HEK293 (cell line): ENCODE results near the gene ARID3B.

Source experiments
- AEBP2 ChIP-seq: fragments of 450-650 bp; formaldehyde crosslinking; IDR thresholded peaks from 2 replicates; pipeline ENCODE4 v1.5.1; 2016; ENCODE audit warnings: missing biosample characterization, missing genetic modification characterization, borderline replicate concordance
- ELK4 ChIP-seq: IDR thresholded peaks from 2 replicates; pipeline ENCODE4 v1.6.1; 2011; ENCODE audit warnings: mild to moderate bottlenecking, low read depth, low read length, borderline replicate concordance
- GLI4 ChIP-seq: fragments of 450-650 bp; formaldehyde crosslinking; IDR thresholded peaks from 2 replicates; pipeline ENCODE4 v1.5.1; 2016; ENCODE audit warnings: missing biosample characterization, missing genetic modification characterization
- MEIS1 ChIP-seq: sonication (generic); formaldehyde crosslinking; IDR thresholded peaks from 2 replicates; pipeline ENCODE4 v1.8.1; 2022; ENCODE audit warnings: missing genetic modification reagents, mild to moderate bottlenecking, borderline replicate concordance
- OVOL3 ChIP-seq: fragments of 450-650 bp; formaldehyde crosslinking; IDR thresholded peaks from 2 replicates; pipeline ENCODE4 v1.5.1; 2016; ENCODE audit warnings: missing biosample characterization, missing genetic modification characterization
- PRDM4 ChIP-seq: fragments of 450-650 bp; formaldehyde crosslinking; IDR thresholded peaks from 2 replicates; pipeline ENCODE4 v1.5.1; 2017; ENCODE audit warnings: missing biosample characterization, missing genetic modification characterization
- SCRT2 ChIP-seq: fragments of 450-650 bp; formaldehyde crosslinking; IDR thresholded peaks from 2 replicates; pipeline ENCODE4 v1.5.1; 2016; ENCODE audit warnings: missing biosample characterization, missing genetic modification characterization
- ZBTB10 ChIP-seq: fragments of 450-650 bp; formaldehyde crosslinking; IDR thresholded peaks from 2 replicates; pipeline ENCODE4 v1.5.1; 2016; ENCODE audit warnings: missing biosample characterization, missing genetic modification characterization
- ZNF211 ChIP-seq: fragments of 450-650 bp; formaldehyde crosslinking; IDR thresholded peaks from 2 replicates; pipeline ENCODE4 v1.5.1; 2016; ENCODE audit warnings: low read depth, missing biosample characterization, missing genetic modification characterization
- ZNF248 ChIP-seq: fragments of 450-650 bp; formaldehyde crosslinking; IDR thresholded peaks from 2 replicates; pipeline ENCODE4 v1.5.1; 2017; ENCODE audit warnings: missing biosample characterization, missing genetic modification characterization
- ZNF292 ChIP-seq: fragments of 450-650 bp; formaldehyde crosslinking; IDR thresholded peaks from 2 replicates; pipeline ENCODE4 v1.5.1; 2016; ENCODE audit warnings: low read depth, missing biosample characterization, missing genetic modification characterization, borderline replicate concordance
- ZNF473 ChIP-seq: fragments of 450-650 bp; formaldehyde crosslinking; IDR thresholded peaks from 2 replicates; pipeline ENCODE4 v1.5.1; 2017; ENCODE audit warnings: missing biosample characterization, missing genetic modification characterization
- ZNF76 ChIP-seq: fragments of 450-650 bp; formaldehyde crosslinking; IDR thresholded peaks from 2 replicates; pipeline ENCODE4; 2016; ENCODE audit warnings: low read depth, missing biosample characterization, missing genetic modification characterization, borderline replicate concordance
- ZNF791 ChIP-seq: fragments of 450-650 bp; formaldehyde crosslinking; IDR thresholded peaks from 2 replicates; pipeline ENCODE4 v1.5.1; 2016; ENCODE audit warnings: missing biosample characterization, missing genetic modification characterization
- TF ChIP-seq, protein P1 (sequence below): fragments of 450-650 bp; formaldehyde crosslinking; IDR thresholded peaks from 2 replicates; pipeline ENCODE4 v1.5.1; 2016; ENCODE audit warnings: missing biosample characterization, missing genetic modification characterization
- TF ChIP-seq, protein P2 (sequence below): fragments of 450-650 bp; formaldehyde crosslinking; IDR thresholded peaks from 2 replicates; pipeline ENCODE4 v1.5.1; 2016; ENCODE audit warnings: missing biosample characterization, missing genetic modification characterization
- TF ChIP-seq, protein P3 (sequence below): fragments of 450-650 bp; formaldehyde crosslinking; IDR thresholded peaks from 2 replicates; pipeline ENCODE4 v1.5.1; 2016; ENCODE audit warnings: missing biosample characterization, missing genetic modification characterization, borderline replicate concordance
- TF ChIP-seq, protein P4 (sequence below): fragments of 450-650 bp; formaldehyde crosslinking; IDR thresholded peaks from 2 replicates; pipeline ENCODE4 v1.5.1; 2016; ENCODE audit warnings: missing biosample characterization, missing genetic modification characterization

Gene ARID3B

GRCh38 chr15:74620636-74621545 lies 79.9 kb downstream of the ARID3B start (continued):
- TF ChIP-seq AEBP2 (tag by site-specific recombination) (no peak), ZBTB10 (no peak), ZNF76 (tag by site-specific recombination) (no peak), ELK4 (no peak), ZNF211 (tag by site-specific recombination) (no peak), ZNF248 (tag by site-specific recombination) (0 out of 2 replicates have a peak, but pooled peaks have one; percentile 9), ZNF791 (tag by site-specific recombination) (no peak), GLI4 (tag by site-specific recombination) (no peak), ZNF292 (tag by site-specific recombination) (no peak), SCRT2 (peak; percentile 96), OVOL3 (no peak), MEIS1 (CRISPR knock-in tag) (no peak), PRDM4 (no peak), ZNF473 (tag by site-specific recombination) (no peak)
- TF ChIP-seq, protein P1, sequence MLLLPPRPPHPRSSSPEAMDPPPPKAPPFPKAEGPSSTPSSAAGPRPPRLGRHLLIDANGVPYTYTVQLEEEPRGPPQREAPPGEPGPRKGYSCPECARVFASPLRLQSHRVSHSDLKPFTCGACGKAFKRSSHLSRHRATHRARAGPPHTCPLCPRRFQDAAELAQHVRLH (tag by site-specific recombination), result 0 out of 2 replicates have a peak, but pooled peaks have one; percentile 36
- TF ChIP-seq, protein P2, sequence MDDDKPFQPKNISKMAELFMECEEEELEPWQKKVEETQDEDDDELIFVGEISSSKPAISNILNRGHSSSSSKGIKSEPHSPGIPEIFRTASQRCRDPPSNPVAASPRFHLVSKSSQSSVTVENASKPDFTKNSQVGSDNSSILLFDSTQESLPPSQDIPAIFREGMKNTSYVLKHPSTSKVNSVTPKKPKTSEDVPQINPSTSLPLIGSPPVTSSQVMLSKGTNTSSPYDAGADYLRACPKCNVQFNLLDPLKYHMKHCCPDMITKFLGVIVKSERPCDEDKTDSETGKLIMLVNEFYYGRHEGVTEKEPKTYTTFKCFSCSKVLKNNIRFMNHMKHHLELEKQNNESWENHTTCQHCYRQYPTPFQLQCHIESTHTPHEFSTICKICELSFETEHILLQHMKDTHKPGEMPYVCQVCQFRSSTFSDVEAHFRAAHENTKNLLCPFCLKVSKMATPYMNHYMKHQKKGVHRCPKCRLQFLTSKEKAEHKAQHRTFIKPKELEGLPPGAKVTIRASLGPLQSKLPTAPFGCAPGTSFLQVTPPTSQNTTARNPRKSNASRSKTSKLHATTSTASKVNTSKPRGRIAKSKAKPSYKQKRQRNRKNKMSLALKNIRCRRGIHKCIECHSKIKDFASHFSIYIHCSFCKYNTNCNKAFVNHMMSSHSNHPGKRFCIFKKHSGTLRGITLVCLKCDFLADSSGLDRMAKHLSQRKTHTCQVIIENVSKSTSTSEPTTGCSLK (tag by site-specific recombination), result no peak
- TF ChIP-seq, protein P3, sequence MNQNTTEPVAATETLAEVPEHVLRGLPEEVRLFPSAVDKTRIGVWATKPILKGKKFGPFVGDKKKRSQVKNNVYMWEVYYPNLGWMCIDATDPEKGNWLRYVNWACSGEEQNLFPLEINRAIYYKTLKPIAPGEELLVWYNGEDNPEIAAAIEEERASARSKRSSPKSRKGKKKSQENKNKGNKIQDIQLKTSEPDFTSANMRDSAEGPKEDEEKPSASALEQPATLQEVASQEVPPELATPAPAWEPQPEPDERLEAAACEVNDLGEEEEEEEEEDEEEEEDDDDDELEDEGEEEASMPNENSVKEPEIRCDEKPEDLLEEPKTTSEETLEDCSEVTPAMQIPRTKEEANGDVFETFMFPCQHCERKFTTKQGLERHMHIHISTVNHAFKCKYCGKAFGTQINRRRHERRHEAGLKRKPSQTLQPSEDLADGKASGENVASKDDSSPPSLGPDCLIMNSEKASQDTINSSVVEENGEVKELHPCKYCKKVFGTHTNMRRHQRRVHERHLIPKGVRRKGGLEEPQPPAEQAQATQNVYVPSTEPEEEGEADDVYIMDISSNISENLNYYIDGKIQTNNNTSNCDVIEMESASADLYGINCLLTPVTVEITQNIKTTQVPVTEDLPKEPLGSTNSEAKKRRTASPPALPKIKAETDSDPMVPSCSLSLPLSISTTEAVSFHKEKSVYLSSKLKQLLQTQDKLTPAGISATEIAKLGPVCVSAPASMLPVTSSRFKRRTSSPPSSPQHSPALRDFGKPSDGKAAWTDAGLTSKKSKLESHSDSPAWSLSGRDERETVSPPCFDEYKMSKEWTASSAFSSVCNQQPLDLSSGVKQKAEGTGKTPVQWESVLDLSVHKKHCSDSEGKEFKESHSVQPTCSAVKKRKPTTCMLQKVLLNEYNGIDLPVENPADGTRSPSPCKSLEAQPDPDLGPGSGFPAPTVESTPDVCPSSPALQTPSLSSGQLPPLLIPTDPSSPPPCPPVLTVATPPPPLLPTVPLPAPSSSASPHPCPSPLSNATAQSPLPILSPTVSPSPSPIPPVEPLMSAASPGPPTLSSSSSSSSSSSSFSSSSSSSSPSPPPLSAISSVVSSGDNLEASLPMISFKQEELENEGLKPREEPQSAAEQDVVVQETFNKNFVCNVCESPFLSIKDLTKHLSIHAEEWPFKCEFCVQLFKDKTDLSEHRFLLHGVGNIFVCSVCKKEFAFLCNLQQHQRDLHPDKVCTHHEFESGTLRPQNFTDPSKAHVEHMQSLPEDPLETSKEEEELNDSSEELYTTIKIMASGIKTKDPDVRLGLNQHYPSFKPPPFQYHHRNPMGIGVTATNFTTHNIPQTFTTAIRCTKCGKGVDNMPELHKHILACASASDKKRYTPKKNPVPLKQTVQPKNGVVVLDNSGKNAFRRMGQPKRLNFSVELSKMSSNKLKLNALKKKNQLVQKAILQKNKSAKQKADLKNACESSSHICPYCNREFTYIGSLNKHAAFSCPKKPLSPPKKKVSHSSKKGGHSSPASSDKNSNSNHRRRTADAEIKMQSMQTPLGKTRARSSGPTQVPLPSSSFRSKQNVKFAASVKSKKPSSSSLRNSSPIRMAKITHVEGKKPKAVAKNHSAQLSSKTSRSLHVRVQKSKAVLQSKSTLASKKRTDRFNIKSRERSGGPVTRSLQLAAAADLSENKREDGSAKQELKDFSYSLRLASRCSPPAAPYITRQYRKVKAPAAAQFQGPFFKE (tag by site-specific recombination), result 0 out of 2 replicates have a peak, but pooled peaks have one; percentile 51
- TF ChIP-seq, protein P4, sequence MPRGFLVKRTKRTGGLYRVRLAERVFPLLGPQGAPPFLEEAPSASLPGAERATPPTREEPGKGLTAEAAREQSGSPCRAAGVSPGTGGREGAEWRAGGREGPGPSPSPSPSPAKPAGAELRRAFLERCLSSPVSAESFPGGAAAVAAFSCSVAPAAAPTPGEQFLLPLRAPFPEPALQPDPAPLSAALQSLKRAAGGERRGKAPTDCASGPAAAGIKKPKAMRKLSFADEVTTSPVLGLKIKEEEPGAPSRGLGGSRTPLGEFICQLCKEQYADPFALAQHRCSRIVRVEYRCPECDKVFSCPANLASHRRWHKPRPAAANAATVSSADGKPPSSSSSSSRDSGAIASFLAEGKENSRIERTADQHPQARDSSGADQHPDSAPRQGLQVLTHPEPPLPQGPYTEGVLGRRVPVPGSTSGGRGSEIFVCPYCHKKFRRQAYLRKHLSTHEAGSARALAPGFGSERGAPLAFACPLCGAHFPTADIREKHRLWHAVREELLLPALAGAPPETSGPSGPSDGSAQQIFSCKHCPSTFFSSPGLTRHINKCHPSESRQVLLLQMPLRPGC (tag by site-specific recombination), result no peak
